ENCODE results near the gene CDH4. TPM values are rescaled to one million over a fixed set of nuclear protein-coding genes. Genes with fewer than 3 reads are reported as not detected.
A peak's percentile ranks its signal among the peaks of the same experiment; 100 is the strongest.

CDH4 gene
- total and polyA plus RNA-seq, 10 donors, result 0.30 to 20.1 (median 7.7) TPM

- 78 to 87% (median 82%) methylated on average over 9 to 10 of the region's 10 CpGs for WGBS, 5 donors
These were observed 444.2 kb downstream of the CDH4 start for GRCh38 chr20:61696181-61696735.

GRCh38 chr20:61697666-61698597 lies 445.9 kb downstream of the CDH4 start:
- Histone ChIP-seq H3K4me1 (peaks cover 0 to 16% (median 4%) of the 10 kb centered on the region in 6 donors), H3K27ac (no peak overlapping the region), H3K4me3 (no peak overlapping the region), H3K9me3 (peaks cover 0 to 49% (median 0%) of the 10 kb centered on the region in 8 donors), H3K27me3 (replicated peaks in 1 of 7) (peaks cover 0 to 10% (median 0%) of the 10 kb centered on the region in 7 donors), H3K36me3 (no peaks in the 10 kb centered on the region)
- intact Hi-C loops (cut with DNase I; ENCODE audit: low total_unique reads), result no loop called here
- TF ChIP-seq POLR2AphosphoS5 (IDR thresholded peaks at IDR 0.05) (no peak), POLR2A (IDR thresholded peaks at IDR 0.05) (no peak)
- TF ChIP-seq, protein P1, sequence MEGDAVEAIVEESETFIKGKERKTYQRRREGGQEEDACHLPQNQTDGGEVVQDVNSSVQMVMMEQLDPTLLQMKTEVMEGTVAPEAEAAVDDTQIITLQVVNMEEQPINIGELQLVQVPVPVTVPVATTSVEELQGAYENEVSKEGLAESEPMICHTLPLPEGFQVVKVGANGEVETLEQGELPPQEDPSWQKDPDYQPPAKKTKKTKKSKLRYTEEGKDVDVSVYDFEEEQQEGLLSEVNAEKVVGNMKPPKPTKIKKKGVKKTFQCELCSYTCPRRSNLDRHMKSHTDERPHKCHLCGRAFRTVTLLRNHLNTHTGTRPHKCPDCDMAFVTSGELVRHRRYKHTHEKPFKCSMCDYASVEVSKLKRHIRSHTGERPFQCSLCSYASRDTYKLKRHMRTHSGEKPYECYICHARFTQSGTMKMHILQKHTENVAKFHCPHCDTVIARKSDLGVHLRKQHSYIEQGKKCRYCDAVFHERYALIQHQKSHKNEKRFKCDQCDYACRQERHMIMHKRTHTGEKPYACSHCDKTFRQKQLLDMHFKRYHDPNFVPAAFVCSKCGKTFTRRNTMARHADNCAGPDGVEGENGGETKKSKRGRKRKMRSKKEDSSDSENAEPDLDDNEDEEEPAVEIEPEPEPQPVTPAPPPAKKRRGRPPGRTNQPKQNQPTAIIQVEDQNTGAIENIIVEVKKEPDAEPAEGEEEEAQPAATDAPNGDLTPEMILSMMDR (IDR thresholded peaks at IDR 0.05 in 8 of 11, conservative IDR thresholded peaks at IDR 0.05 in 3 of 11), result no peak
- no peak for DNase-seq
- 90 to 96% (median 92%) methylated on average over 32 to 33 of the region's 33 CpGs for WGBS, 5 donors

More at GRCh38 chr20:61696181-61696735, 444.2 kb downstream of the CDH4 start:
- intact Hi-C loops (cut with DNase I; ENCODE audit: low total_unique reads), result no loop called here
- DNase-seq, result no peak
- Histone ChIP-seq H3K27me3 (replicated peaks in 1 of 7) (peaks cover 0 to 10% (median 0%) of the 10 kb centered on the region in 7 donors), H3K4me1 (peaks cover 0 to 18% (median 5%) of the 10 kb centered on the region in 6 donors), H3K9me3 (peaks cover 0 to 46% (median 0%) of the 10 kb centered on the region in 8 donors), H3K27ac (no peak overlapping the region), H3K4me3 (no peak overlapping the region), H3K36me3 (no peaks in the 10 kb centered on the region)
- no peak for TF ChIP-seq POLR2AphosphoS5 (IDR thresholded peaks at IDR 0.05)
- TF ChIP-seq POLR2A (IDR thresholded peaks at IDR 0.05), result no peak
- TF ChIP-seq, protein P1 (IDR thresholded peaks at IDR 0.05 in 8 of 11, conservative IDR thresholded peaks at IDR 0.05 in 3 of 11), result no peak

DNA sequence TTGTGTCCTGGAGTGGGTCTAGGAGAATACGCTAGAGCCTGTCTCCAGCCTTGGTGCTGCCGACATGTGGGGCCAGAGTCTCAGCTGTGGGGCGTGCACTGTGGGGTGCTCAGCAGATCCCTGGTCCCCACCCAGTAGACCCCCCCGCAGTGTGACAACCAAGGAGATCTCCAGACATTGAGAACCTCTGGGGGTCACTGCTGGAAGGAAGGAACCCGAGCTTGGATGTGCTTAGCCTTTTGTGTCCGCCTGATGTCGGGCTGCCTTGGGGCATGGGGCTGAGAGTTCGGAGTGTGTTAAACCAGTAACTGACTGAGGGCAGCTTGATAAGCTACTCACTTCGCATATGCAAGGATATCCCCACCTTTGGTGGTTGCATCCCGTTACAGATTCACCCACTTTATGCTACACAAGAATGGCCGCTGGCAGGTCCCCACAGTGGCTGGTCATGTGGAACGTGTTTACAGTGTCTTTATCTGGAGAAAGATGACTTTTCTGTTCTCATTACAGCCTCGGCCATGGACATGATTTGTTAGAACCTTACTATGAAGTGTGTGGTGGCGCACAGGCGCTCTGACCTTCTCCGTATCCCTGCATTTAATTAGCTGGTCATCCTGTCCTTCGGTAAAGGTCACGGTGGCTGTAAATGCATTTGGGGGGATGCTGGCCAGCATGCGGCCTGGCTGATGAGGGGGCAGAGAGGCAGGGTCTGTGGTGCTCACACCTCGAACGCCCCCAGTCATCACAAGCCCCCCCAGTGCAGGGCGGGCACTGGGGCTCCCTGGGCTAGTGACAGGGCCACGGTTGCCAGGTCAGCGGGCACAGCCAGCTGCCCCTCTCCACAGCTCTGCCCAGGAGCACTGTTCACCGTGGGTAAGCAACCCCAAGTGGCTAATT lies 446.8 kb downstream of the CDH4 start:
- WGBS, 5 donors, result 66 to 88% (median 81%) methylated on average over 22 to 25 of the region's 25 CpGs
- TF ChIP-seq POLR2AphosphoS5 (IDR thresholded peaks at IDR 0.05) (peak in 1 of 3 donors; percentile 18), POLR2A (IDR thresholded peaks at IDR 0.05) (no peak)
- TF ChIP-seq, protein P1 (IDR thresholded peaks at IDR 0.05 in 8 of 11, conservative IDR thresholded peaks at IDR 0.05 in 3 of 11), result no peak

More for the DNA sequence above, 446.8 kb downstream of the CDH4 start:
- no peak overlapping the region for H3K4me3 ChIP-seq
- no peak for DNase-seq
- H3K9me3 ChIP-seq, result peaks cover 0 to 49% (median 0%) of the 10 kb centered on the region in 8 donors
- H3K27me3 ChIP-seq (replicated peaks in 1 of 7), result peaks cover 0 to 10% (median 0%) of the 10 kb centered on the region in 7 donors
- H3K36me3 ChIP-seq, result no peaks in the 10 kb centered on the region
- no peak overlapping the region for H3K27ac ChIP-seq
- peaks cover 0 to 9% (median 1%) of the 10 kb centered on the region in 6 donors for H3K4me1 ChIP-seq
- intact Hi-C loops (cut with DNase I; ENCODE audit: low total_unique reads), result no loop called here
